ENCODE data around the gene ZNF296.

The ZNF296 gene

GRCh38 chr19:45103508-45104319 lies 27.4 kb upstream of the ZNF296 start:
- no peak for DNase-seq (ENCODE audit: low read depth in 2 of 2)

- DNase-seq (ENCODE audit: low read depth in 2 of 2), result no peak
Measured at GRCh38 chr19:45103156-45103507, 26.9 kb upstream of the ZNF296 start.

GRCh38 chr19:45102481-45102880 lies 26.2 kb upstream of the ZNF296 start:
- DNase-seq (ENCODE audit: low read depth in 2 of 2), result no peak

- no peak for DNase-seq (ENCODE audit: low read depth in 2 of 2)
Measured at GRCh38 chr19:45101806-45102205, 25.5 kb upstream of the ZNF296 start.

GRCh38 chr19:45100846-45101252 lies 24.6 kb upstream of the ZNF296 start:
- no peak for DNase-seq (ENCODE audit: low read depth in 2 of 2)

- no peak for DNase-seq (ENCODE audit: low read depth in 2 of 2)
Measured at GRCh38 chr19:45100201-45100600, 23.9 kb upstream of the ZNF296 start.

- DNase-seq (ENCODE audit: low read depth in 2 of 2), result no peak
Measured at GRCh38 chr19:45099467-45100191, 23.4 kb upstream of the ZNF296 start.

- DNase-seq (ENCODE audit: low read depth in 2 of 2), result no peak
Measured at GRCh38 chr19:45098521-45099466, 22.5 kb upstream of the ZNF296 start.

GRCh38 chr19:45097776-45098520 lies 21.7 kb upstream of the ZNF296 start:
- no peak for DNase-seq (ENCODE audit: low read depth in 2 of 2)

GRCh38 chr19:45097450-45097775 lies 21.1 kb upstream of the ZNF296 start:
- no peak for DNase-seq (ENCODE audit: low read depth in 2 of 2)

GRCh38 chr19:45096700-45097099 lies 20.4 kb upstream of the ZNF296 start:
- DNase-seq (ENCODE audit: low read depth in 2 of 2), result no peak

GRCh38 chr19:45095496-45096413 lies 19.5 kb upstream of the ZNF296 start:
- no peak for DNase-seq (ENCODE audit: low read depth in 2 of 2)

- DNase-seq (ENCODE audit: low read depth in 2 of 2), result no peak
Measured at GRCh38 chr19:45094707-45095106, 18.4 kb upstream of the ZNF296 start.

GRCh38 chr19:45094137-45094536 lies 17.9 kb upstream of the ZNF296 start:
- no peak for DNase-seq (ENCODE audit: low read depth in 2 of 2)

- peak; percentile 87 to 89 for DNase-seq (ENCODE audit: low read depth in 2 of 2)
Measured at GRCh38 chr19:45092747-45093678, 16.7 kb upstream of the ZNF296 start, which contains the start of gene PPP1R37. Gene PPP1R37, plus strand, starts transcription at chr19:45093179. Its CDS starts 147 bp downstream, at chr19:45093326.

GRCh38 chr19:45091031-45091923 lies 15.0 kb upstream of the ZNF296 start:
- DNase-seq (ENCODE audit: low read depth in 2 of 2), result peak; percentile 92 to 93

- DNase-seq (ENCODE audit: low read depth in 2 of 2), result no peak
Measured at GRCh38 chr19:45090606-45091005, 14.3 kb upstream of the ZNF296 start.

- no peak for DNase-seq (ENCODE audit: low read depth in 2 of 2)
Measured at GRCh38 chr19:45090034-45090433, 13.8 kb upstream of the ZNF296 start.
